ENCODE measurements around the gene DNM2.

The DNM2 gene

GRCh38 chr19:10811391-10812111 lies 93.7 kb downstream of the DNM2 start:
- no peak for DNase-seq (ENCODE audit: extremely low read depth in 1 of 2, low read depth in 1 of 2)

GRCh38 chr19:10812196-10812595 lies 94.3 kb downstream of the DNM2 start:
- DNase-seq (ENCODE audit: extremely low read depth in 1 of 2, low read depth in 1 of 2), result no peak

- no peak for DNase-seq (ENCODE audit: extremely low read depth in 1 of 2, low read depth in 1 of 2)
Measured at GRCh38 chr19:10812902-10813404, 95.1 kb downstream of the DNM2 start.

GRCh38 chr19:10815007-10815536 lies 97.2 kb downstream of the DNM2 start:
- DNase-seq (ENCODE audit: extremely low read depth in 1 of 2, low read depth in 1 of 2), result no peak

GRCh38 chr19:10815969-10816644 lies 98.2 kb downstream of the DNM2 start:
- DNase-seq (ENCODE audit: extremely low read depth in 1 of 2, low read depth in 1 of 2), result no peak

GRCh38 chr19:10816691-10817090 lies 98.8 kb downstream of the DNM2 start:
- DNase-seq (ENCODE audit: extremely low read depth in 1 of 2, low read depth in 1 of 2), result no peak

- DNase-seq (ENCODE audit: extremely low read depth in 1 of 2, low read depth in 1 of 2), result no peak
Measured at GRCh38 chr19:10817291-10818038, 99.6 kb downstream of the DNM2 start.

GRCh38 chr19:10818301-10819123 lies 100.6 kb downstream of the DNM2 start:
- no peak for DNase-seq (ENCODE audit: extremely low read depth in 1 of 2, low read depth in 1 of 2)

- no peak for DNase-seq (ENCODE audit: extremely low read depth in 1 of 2, low read depth in 1 of 2)
Measured at GRCh38 chr19:10819124-10820060, 101.5 kb downstream of the DNM2 start.

GRCh38 chr19:10820173-10820572 lies 102.3 kb downstream of the DNM2 start:
- no peak for DNase-seq (ENCODE audit: extremely low read depth in 1 of 2, low read depth in 1 of 2)

GRCh38 chr19:10823690-10824089 lies 105.8 kb downstream of the DNM2 start:
- no peak for DNase-seq (ENCODE audit: extremely low read depth in 1 of 2, low read depth in 1 of 2)

GRCh38 chr19:10826231-10826630 lies 108.4 kb downstream of the DNM2 start:
- DNase-seq (ENCODE audit: extremely low read depth in 1 of 2, low read depth in 1 of 2), result no peak

GRCh38 chr19:10826846-10827245 lies 109.0 kb downstream of the DNM2 start:
- no peak for DNase-seq (ENCODE audit: extremely low read depth in 1 of 2, low read depth in 1 of 2)

GRCh38 chr19:10828981-10829821 lies 111.3 kb downstream of the DNM2 start:
- DNase-seq (ENCODE audit: extremely low read depth in 1 of 2, low read depth in 1 of 2), result no peak

- no peak for DNase-seq (ENCODE audit: extremely low read depth in 1 of 2, low read depth in 1 of 2)
Measured at GRCh38 chr19:10829967-10830366, 112.1 kb downstream of the DNM2 start.

GRCh38 chr19:10830370-10830769 lies 112.5 kb downstream of the DNM2 start:
- no peak for DNase-seq (ENCODE audit: extremely low read depth in 1 of 2, low read depth in 1 of 2)

GRCh38 chr19:10830931-10831779 lies 113.3 kb downstream of the DNM2 start:
- DNase-seq (ENCODE audit: extremely low read depth in 1 of 2, low read depth in 1 of 2), result no peak

Measured in activated CD8-positive, alpha-beta memory T cell treated with anti-CD3 and anti-CD28 coated beads for 1 hour (primary cell).